ENCODE measurements around the gene SLC27A1.
A peak's percentile ranks its signal among the peaks of the same experiment; 100 is the strongest.

Gene SLC27A1

DNA sequence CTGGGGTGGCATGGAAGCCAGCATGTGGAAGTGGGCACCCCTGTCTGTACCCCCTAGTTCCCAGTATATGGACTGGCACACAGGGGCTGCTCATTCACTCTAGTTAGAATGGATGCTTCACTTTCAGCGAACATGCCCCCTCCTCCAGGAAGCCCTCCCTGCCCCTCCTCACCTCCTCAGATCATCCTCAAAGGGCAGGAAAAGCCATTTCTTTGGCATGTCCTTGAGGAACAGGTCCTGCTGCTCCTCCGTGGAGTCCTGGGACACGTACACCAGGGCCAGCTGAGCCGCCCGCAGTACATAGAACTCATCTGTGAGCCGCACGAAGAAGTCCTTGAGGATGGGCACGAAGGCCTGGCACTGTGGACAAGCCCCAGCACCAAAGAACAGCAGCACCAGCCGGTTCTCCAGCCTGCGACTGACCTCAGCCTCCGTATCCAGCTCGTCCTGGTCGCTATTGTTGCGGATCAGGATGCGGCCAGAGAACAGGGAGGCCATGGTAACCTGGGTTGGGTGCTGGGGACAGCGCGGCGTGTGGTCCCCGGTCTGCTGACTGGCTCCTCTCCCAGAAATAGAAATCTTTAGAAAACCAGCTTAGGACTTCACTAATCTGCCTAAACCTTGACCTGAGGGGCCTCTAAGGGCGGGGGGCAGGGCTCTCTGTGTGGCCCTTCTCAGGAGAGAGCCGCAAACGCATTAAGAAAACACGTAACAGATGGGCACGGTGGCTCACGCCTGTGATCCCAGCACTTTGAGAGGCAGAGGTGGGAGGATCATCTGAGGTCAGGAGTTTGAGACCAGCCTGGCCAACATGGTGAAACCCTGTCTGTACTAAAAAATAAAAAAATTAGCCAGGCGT, 9.7 kb upstream of the SLC27A1 start, which contains the start of gene NXNL1:
Gene NXNL1, minus strand, starts transcription at position 555 of the 859 bp plus-strand sequence. Its CDS starts 57 bp downstream, at position 498.
- Mint-ChIP-seq H3K4me3 (no peak within 1 kb of the TSS), H3K36me3 (ENCODE audit: low read depth) (no peaks in the 10 kb centered on the region), H3K27me3 (ENCODE audit: low read depth) (peaks cover 37% of the 10 kb centered on the region), H3K9me3 (no peaks in the 10 kb centered on the region), H3K4me1 (no peaks in the 10 kb centered on the region), H3K27ac (no peak within 1 kb of the TSS)
- TF ChIP-seq, protein P1, sequence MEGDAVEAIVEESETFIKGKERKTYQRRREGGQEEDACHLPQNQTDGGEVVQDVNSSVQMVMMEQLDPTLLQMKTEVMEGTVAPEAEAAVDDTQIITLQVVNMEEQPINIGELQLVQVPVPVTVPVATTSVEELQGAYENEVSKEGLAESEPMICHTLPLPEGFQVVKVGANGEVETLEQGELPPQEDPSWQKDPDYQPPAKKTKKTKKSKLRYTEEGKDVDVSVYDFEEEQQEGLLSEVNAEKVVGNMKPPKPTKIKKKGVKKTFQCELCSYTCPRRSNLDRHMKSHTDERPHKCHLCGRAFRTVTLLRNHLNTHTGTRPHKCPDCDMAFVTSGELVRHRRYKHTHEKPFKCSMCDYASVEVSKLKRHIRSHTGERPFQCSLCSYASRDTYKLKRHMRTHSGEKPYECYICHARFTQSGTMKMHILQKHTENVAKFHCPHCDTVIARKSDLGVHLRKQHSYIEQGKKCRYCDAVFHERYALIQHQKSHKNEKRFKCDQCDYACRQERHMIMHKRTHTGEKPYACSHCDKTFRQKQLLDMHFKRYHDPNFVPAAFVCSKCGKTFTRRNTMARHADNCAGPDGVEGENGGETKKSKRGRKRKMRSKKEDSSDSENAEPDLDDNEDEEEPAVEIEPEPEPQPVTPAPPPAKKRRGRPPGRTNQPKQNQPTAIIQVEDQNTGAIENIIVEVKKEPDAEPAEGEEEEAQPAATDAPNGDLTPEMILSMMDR (IDR thresholded peaks at IDR 0.05; ENCODE audit: unreplicated experiment in 3 of 3) = no peak

DNA sequence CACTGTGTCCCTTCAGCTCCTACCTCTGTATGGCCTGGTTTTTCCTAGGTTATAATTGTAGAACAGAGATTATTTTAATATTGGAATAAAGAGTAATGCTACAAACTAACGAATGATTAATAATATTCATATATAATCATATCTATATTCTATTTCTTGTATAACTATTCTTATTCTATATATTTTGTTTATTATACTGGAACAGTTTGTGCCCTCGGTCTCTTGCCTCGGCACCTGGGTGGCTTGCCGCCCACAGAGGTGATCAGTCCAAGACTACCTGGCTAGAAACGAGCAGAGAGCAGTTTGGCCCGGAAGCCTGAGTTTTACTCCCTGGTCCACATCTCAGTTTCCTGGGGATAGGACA, 3.9 kb upstream of the SLC27A1 start:
- Mint-ChIP-seq H3K9me3 (no peaks in the 10 kb centered on the region), H3K4me3 (peak overlapping the region; percentile 10 to 64 (median 64)), H3K4me1 (peaks cover 22% of the 10 kb centered on the region), H3K27ac (peak overlapping the region; percentile 61 to 86 (median 68)), H3K36me3 (ENCODE audit: low read depth) (no peaks in the 10 kb centered on the region), H3K27me3 (ENCODE audit: low read depth) (peaks cover 4% of the 10 kb centered on the region)
- TF ChIP-seq, protein P1 (IDR thresholded peaks at IDR 0.05; ENCODE audit: unreplicated experiment in 3 of 3) = no peak

DNA sequence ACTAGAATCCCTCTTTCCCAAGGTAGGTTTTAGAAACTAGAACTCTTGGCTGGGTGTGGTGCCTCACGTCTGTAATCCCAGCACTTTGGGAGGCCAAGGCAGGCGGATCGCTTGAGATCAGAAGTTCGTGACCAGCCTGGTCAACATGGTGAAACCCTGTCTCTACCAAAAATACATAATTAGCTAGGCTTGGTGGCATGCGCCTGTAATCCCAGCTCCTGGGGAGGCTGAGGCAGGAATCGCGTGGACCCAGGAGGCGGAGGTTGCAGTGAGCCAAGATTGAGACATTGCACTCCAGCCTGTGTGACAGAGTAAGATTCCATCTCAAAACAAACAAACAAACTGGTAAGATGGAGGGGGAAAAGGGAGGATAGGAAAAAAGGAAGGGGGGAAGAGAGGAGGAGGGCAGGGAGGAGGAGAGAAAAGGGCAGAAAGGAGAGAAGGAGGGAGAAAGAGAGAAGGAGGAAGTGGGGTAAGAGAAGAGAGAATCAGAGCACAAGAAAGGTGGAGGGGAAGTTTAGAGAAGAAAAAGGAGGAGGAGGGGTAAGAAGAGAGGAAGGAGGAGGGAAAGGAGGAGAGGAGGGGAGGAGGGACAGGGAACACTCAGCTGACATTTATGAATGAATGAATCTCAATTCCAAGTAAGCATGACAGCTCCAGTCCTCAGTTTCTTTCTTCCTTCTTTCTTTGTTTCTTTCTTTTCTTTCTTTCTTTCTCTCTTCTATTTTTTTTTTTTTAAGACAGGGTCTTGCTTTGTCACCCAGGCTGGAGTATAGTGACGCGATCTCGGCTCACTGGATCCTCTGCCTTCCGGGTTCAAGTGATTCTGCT, 2.6 kb upstream of the SLC27A1 start:
- no peaks in the 10 kb centered on the region for H3K9me3 Mint-ChIP-seq
- H3K27ac Mint-ChIP-seq = peak overlapping the region in 2 of 3 experiments; percentile 10 to 49
- peaks cover 8% of the 10 kb centered on the region for H3K27me3 Mint-ChIP-seq (ENCODE audit: low read depth)
- no peaks in the 10 kb centered on the region for H3K36me3 Mint-ChIP-seq (ENCODE audit: low read depth)
- TF ChIP-seq, protein P1 (IDR thresholded peaks at IDR 0.05; ENCODE audit: unreplicated experiment in 3 of 3) = no peak
- H3K4me3 Mint-ChIP-seq = peak overlapping the region; percentile 32 to 95 (median 47)
- peaks cover 24% of the 10 kb centered on the region for H3K4me1 Mint-ChIP-seq

DNA sequence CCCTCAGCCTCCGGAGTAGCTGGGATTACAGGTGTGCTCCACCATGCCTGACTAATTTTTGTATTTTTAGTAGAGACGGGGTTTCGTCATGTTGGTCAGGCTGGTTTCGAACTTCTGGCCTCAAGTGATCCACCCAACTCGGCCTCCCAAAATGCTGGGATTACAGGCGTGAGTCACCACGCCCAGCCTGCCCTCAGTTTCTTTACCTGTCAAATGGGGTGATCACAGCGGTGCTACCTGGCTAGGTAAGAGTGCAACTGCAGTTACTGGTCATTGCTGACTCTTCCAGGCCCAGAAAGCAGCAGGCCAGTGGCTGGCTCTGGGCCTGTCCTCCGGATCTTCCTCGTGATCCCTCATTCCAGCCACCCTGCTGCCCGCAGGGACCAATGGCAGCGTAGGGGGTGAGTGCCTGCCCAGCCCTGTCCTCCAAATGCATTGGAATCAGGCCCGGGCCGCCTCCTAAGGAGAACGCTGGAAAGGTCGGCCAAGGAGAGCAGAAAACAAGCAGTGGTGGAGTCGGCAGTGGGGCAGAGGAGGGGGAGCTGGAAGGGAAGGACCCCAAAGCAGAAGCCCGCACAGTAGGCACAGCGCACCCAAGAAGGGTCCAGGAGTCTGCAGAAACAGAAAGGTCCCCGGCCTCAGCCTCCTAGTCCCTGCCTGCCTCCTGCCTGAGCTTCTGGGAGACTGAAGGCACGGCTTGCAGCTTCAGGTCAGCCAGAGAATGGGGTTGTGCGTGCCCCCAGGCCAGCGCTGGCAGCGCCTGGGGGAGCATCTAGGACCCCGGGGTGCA, 1.8 kb upstream of the SLC27A1 start:
- Mint-ChIP-seq H3K27me3 (ENCODE audit: low read depth) (peaks cover 8% of the 10 kb centered on the region), H3K4me1 (peaks cover 24% of the 10 kb centered on the region), H3K4me3 (peak overlapping the region; percentile 91 to 95 (median 92)), H3K9me3 (no peaks in the 10 kb centered on the region), H3K36me3 (ENCODE audit: low read depth) (no peaks in the 10 kb centered on the region), H3K27ac (peak overlapping the region; percentile 29 to 96 (median 94))
- TF ChIP-seq, protein P1 (IDR thresholded peaks at IDR 0.05; ENCODE audit: unreplicated experiment in 3 of 3) = no peak

DNA sequence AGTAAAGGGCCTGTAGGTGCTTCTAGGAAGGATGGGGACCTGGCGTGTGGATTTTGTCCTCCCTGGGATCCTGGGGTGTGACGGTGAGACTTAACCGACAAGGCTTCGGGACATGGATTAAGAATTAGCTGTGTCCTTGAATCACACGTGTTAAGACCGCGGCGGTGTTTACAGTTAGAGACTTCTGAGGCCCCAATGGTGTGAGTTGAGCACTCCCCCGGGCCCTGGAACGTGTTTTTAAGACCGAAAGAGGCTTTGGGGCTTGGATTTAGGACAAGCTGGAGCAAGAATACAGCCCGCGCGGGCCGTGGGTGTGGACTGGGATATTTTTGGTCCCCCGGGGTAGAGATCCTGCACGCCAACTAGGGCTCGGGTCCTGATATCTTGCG, 1.2 kb upstream of the SLC27A1 start:
- H3K9me3 Mint-ChIP-seq = no peaks in the 10 kb centered on the region
- peaks cover 8% of the 10 kb centered on the region for H3K27me3 Mint-ChIP-seq (ENCODE audit: low read depth)
- H3K4me3 Mint-ChIP-seq = peak overlapping the region; percentile 91 to 95 (median 92)

More for the DNA sequence above, 1.2 kb upstream of the SLC27A1 start:
- TF ChIP-seq, protein P1 (IDR thresholded peaks at IDR 0.05; ENCODE audit: unreplicated experiment in 3 of 3) = no peak
- Mint-ChIP-seq H3K4me1 (peaks cover 24% of the 10 kb centered on the region), H3K36me3 (ENCODE audit: low read depth) (no peaks in the 10 kb centered on the region), H3K27ac (peak overlapping the region; percentile 29 to 96 (median 94))
